ENCODE measurements around the gene MGAT3. TPM values are rescaled to one million over a fixed set of nuclear protein-coding genes. Genes with fewer than 3 reads are reported as not detected.

MGAT3 gene
- polyA plus RNA-seq, 1 experiment, result 0.10 TPM

- ChIA-PET POLR2A (interaction anchor here (2.0 kb wide), 1 partner anchor 9 kb away, joined by 10 read pairs; the partner anchor contains the start of gene ATF4), CTCF (interaction anchor here (1.5 to 1.9 kb wide), 2 partner anchors 14 to 111 kb away, joined by 6 to 11 read pairs; partner anchors contain the start of gene TAB1)
- H3K27me3 ChIP-seq (ENCODE audit: control insufficient read depth, insufficient read depth, low read length), result no peaks in the 10 kb centered on the region
- DNase-seq (ENCODE audit: low read depth, low spot score), result no peak
- H3K27ac ChIP-seq (ENCODE audit: low read depth, low read length), result no peak overlapping the region
- no peaks in the 10 kb centered on the region for H3K9me3 ChIP-seq (ENCODE audit: control insufficient read depth, insufficient read depth, low read length)
- TF ChIP-seq CTCF (IDR thresholded peaks at IDR 0.05; ENCODE audit: low read depth, low read length), result no peak
- no peak overlapping the region for H3K4me3 ChIP-seq (ENCODE audit: low read depth, low read length)
Measured at GRCh38 chr22:39510529-39511149, 53.8 kb downstream of the MGAT3 start.

DNA sequence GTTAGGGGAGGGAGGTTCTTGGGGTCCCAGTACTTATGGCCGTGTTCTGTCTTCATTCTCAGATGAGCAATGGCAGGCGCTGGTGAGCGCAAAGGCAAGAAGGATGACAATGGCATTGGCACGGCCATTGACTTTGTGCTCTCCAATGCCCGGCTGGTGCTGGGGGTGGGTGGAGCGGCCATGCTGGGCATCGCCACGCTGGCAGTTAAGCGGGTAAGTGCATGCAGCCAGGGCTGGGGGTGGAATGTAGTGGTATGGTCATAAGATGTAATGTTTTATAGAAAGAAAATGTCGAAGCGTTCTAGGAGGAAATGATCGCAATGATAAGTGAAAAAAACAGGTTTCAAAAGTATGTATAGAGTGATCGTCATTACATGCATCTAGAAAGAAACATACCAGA lies 54.4 kb downstream of the MGAT3 start:
- Histone ChIP-seq H3K27ac (ENCODE audit: low read depth, low read length) (no peak overlapping the region), H3K27me3 (ENCODE audit: control insufficient read depth, insufficient read depth, low read length) (no peaks in the 10 kb centered on the region), H3K4me3 (ENCODE audit: low read depth, low read length) (no peak overlapping the region), H3K9me3 (ENCODE audit: control insufficient read depth, insufficient read depth, low read length) (no peaks in the 10 kb centered on the region)
- no peak for DNase-seq (ENCODE audit: low read depth, low spot score)
- ChIA-PET CTCF (interaction anchor here (1.5 to 1.9 kb wide), 2 partner anchors 15 to 111 kb away, joined by 6 to 11 read pairs; partner anchors contain the start of gene TAB1), POLR2A (interaction anchor here (1.5 to 2.0 kb wide), 2 partner anchors 9 kb away, joined by 4 to 10 read pairs; partner anchors contain the start of genes ATF4 and MIEF1)
- TF ChIP-seq CTCF (IDR thresholded peaks at IDR 0.05; ENCODE audit: low read depth, low read length), result no peak

DNA sequence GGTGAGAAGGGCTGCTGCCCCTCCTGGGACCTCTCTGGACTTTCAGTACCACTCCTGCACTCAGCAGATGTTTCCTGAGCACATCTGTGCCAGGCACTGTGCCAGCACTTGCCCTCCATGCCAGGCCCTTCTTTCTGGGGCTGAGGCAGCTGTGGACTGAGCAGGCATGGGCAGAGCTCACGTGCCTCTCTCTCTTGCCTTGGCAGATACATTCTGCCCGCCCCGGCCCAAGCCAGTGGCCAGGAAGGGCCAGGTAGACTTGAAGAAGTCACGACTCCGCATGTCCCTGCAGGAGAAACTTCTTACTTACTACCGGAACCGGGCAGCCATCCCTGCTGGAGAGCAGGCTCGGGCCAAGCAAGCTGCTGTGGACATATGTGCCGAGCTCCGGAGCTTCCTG lies 55.2 kb downstream of the MGAT3 start:
- POLR2A ChIA-PET, result interaction anchor here (1.5 kb wide), 1 partner anchor 10 kb away, joined by 4 read pairs; the partner anchor contains the start of gene MIEF1
- DNase-seq (ENCODE audit: low read depth, low spot score), result no peak
- CTCF ChIA-PET, result interaction anchor here (0.6 to 1.5 kb wide), 4 partner anchors 15 to 196 kb away, joined by 3 to 6 read pairs (median 4); no protein-coding TSS in a partner anchor
- H3K27me3 ChIP-seq (ENCODE audit: control insufficient read depth, insufficient read depth, low read length), result no peaks in the 10 kb centered on the region
- no peak overlapping the region for H3K4me3 ChIP-seq (ENCODE audit: low read depth, low read length)
- no peaks in the 10 kb centered on the region for H3K9me3 ChIP-seq (ENCODE audit: control insufficient read depth, insufficient read depth, low read length)
- H3K27ac ChIP-seq (ENCODE audit: low read depth, low read length), result no peak overlapping the region
- no peak for TF ChIP-seq CTCF (IDR thresholded peaks at IDR 0.05; ENCODE audit: low read depth, low read length)

DNA sequence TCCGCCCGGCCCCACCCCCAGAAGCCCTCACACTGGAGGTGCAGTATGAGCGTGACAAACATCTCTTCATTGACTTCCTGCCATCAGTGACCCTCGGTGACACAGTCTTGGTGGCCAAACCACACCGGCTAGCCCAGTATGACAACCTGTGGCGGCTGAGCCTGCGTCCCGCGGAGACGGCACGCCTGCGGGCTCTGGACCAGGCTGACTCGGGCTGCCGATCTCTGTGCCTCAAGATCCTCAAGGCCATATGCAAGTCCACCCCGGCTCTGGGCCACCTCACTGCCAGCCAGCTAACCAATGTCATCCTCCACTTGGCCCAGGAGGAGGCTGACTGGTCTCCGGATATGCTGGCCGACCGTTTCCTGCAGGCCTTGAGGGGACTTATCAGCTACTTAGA lies 57.0 kb downstream of the MGAT3 start:
- ChIA-PET CTCF (interaction anchor here (0.7 to 2.4 kb wide), 15 partner anchors 8 to 512 kb away, joined by 3 to 17 read pairs (median 5); partner anchors contain the start of genes MIEF1 and TAB1), POLR2A (interaction anchor here (1.0 to 1.5 kb wide), 2 partner anchors 20 to 194 kb away, joined by 3 to 5 read pairs; partner anchors contain the start of gene RPL3)

More for the DNA sequence above, 57.0 kb downstream of the MGAT3 start:
- no peak for DNase-seq (ENCODE audit: low read depth, low spot score)
- Histone ChIP-seq H3K9me3 (ENCODE audit: control insufficient read depth, insufficient read depth, low read length) (no peaks in the 10 kb centered on the region), H3K27ac (ENCODE audit: low read depth, low read length) (no peak overlapping the region), H3K27me3 (ENCODE audit: control insufficient read depth, insufficient read depth, low read length) (no peaks in the 10 kb centered on the region), H3K4me3 (ENCODE audit: low read depth, low read length) (no peak overlapping the region)
- no peak for TF ChIP-seq CTCF (IDR thresholded peaks at IDR 0.05; ENCODE audit: low read depth, low read length)
